Progenitor cell of endocrine pancreas (in vitro differentiated cells): ENCODE data around the gene CEACAM3. TPM values are rescaled to one million over a fixed set of nuclear protein-coding genes. Genes with fewer than 3 reads are reported as not detected.
A peak's percentile ranks its signal among the peaks of the same experiment; 100 is the strongest.
"Not testable (repeated sequence)": the region's sequence is repeated elsewhere in the genome, so short reads cannot be mapped to it uniquely, and the experiment has no call there.

Experiments
- DNase-seq: peaks from one replicate; pipeline ENCODE4 v3.0.0; 2021; ENCODE audit warnings: low spot score; ENCODE audit not compliant: unreplicated experiment
- H3K27ac Mint-ChIP-seq: 2 replicates; pipeline ENCODE4 v1.8.0; 2021; ENCODE audit warnings: mild to moderate bottlenecking, moderate library complexity, mixed read lengths
- H3K27me3 Mint-ChIP-seq: 2 replicates; pipeline ENCODE4 v1.8.0; 2021; ENCODE audit warnings: mixed read lengths
- H3K36me3 Mint-ChIP-seq: 2 replicates; pipeline ENCODE4 v1.8.0; 2022; ENCODE audit warnings: mixed read lengths; ENCODE audit not compliant: insufficient read depth
- H3K4me1 Mint-ChIP-seq: 2 replicates; pipeline ENCODE4 v1.8.0; 2021; ENCODE audit warnings: low read depth, mixed read lengths
- H3K4me3 Mint-ChIP-seq: 2 replicates; pipeline ENCODE4 v1.8.0; 2021; ENCODE audit warnings: low read depth, mild to moderate bottlenecking, moderate library complexity, mixed read lengths
- H3K9me3 Mint-ChIP-seq: 2 replicates; pipeline ENCODE4 v1.8.0; 2021; ENCODE audit warnings: low read depth, mixed read lengths
- CTCF ChIP-seq: fragments of 200-600 bp; sonication (generic); IDR thresholded peaks from one replicate; pipeline ENCODE4 v1.5.0; 2021; ENCODE audit warnings: antibody characterized with exemption, mild to moderate bottlenecking; ENCODE audit not compliant: unreplicated experiment
- long read RNA-seq: library from polyadenylated mRNA; unstranded; transcript quantifications from one replicate; pipeline ENCODE4 v2.0.0, GENCODE V29; 2020
- total RNA-seq: library from RNA; stranded (reverse); gene quantifications from 2 replicates; pipeline ENCODE4 v1.2.1, GENCODE V29; 2021

Gene CEACAM3
- total RNA-seq, result not detected in 2 replicates
- long read RNA-seq, result 0 reads

GRCh38 chr19:41796362-41796761 lies at the start of gene CEACAM3:
Gene CEACAM3, plus strand, starts transcription at chr19:41796587. Its CDS starts 91 bp downstream, at chr19:41796678.
- Mint-ChIP-seq H3K4me3 (no peak within 1 kb of the TSS), H3K36me3 (no peaks in the 10 kb centered on the region), H3K4me1 (no peaks in the 10 kb centered on the region), H3K27ac (peak within 1 kb of the TSS; percentile 15), H3K9me3 (peaks cover 10% of the 10 kb centered on the region), H3K27me3 (peaks cover 39% of the 10 kb centered on the region)
- no peak for DNase-seq
- TF ChIP-seq CTCF, result no peak

DNA sequence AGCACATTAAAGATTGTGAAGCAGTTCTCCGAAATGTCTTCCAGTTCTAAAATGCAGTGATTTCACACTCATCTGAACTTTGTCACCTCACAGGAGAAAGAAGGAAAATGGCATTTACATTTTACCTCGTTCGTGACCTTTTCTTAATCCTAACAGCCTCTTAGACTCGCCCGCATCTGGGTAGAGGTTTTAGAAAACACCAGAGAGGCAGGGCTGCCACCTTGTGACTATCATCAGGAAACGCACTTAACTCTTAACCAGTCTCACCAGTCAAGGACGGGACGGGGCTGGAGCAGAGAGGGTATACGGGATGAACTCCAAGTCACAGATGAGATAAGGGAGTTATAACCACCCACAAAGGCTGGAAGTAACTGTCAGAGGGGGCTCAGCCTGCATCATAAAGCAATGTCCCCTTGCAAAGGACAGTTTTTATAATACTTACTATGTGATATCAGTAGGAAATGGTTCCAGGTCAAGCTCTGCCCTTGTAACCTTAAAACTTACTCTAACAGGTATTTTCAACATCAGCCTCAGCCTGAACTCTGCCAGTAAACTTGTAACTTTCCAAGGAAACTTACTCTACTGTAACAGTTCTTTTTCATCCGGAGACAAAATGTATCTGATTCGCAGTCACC lies 49.7 kb upstream of the CEACAM3 start:
- no peak for DNase-seq
- H3K27ac Mint-ChIP-seq, result no peak overlapping the region
- H3K27me3 Mint-ChIP-seq, result peaks cover 10% of the 10 kb centered on the region
- H3K36me3 Mint-ChIP-seq, result no peaks in the 10 kb centered on the region
- H3K4me3 Mint-ChIP-seq, result no peak overlapping the region
- peaks cover 17% of the 10 kb centered on the region for H3K9me3 Mint-ChIP-seq
- peak; percentile 11 for TF ChIP-seq CTCF
- no peaks in the 10 kb centered on the region for H3K4me1 Mint-ChIP-seq

DNA sequence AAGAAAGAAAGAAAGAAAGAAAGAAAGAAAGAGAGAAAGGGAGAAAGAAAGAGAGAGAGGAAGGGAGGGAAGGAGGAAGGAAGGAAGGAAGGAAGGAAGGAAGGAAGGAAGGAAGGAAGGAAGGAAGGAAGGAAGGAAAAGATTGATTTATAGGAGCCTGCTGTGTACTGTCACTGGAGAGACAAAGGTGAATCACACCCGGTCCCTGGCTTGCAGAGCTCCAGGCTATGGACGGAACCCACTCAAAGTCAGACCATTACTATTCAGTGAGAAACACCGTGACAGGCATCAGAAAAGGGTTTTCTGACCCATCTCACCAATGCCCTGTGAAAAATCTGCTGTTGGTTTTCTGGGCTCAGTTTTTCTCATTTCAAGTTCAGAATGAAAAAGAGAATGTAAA lies 48.4 kb upstream of the CEACAM3 start:
- Mint-ChIP-seq H3K36me3 (no peaks in the 10 kb centered on the region), H3K9me3 (peaks cover 17% of the 10 kb centered on the region), H3K27me3 (peaks cover 15% of the 10 kb centered on the region), H3K4me3 (no peak overlapping the region), H3K27ac (no peak overlapping the region), H3K4me1 (no peaks in the 10 kb centered on the region)
- DNase-seq, result no peak
- no peak for TF ChIP-seq CTCF

- not testable (repeated sequence) for H3K4me3 Mint-ChIP-seq, H3K27ac Mint-ChIP-seq, H3K4me1 Mint-ChIP-seq, H3K36me3 Mint-ChIP-seq, DNase-seq
- Mint-ChIP-seq H3K27me3 (peaks cover 15% of the 10 kb centered on the region), H3K9me3 (peaks cover 17% of the 10 kb centered on the region)
These were observed 45.9 kb upstream of the CEACAM3 start for GRCh38 chr19:41750248-41751134.

DNA sequence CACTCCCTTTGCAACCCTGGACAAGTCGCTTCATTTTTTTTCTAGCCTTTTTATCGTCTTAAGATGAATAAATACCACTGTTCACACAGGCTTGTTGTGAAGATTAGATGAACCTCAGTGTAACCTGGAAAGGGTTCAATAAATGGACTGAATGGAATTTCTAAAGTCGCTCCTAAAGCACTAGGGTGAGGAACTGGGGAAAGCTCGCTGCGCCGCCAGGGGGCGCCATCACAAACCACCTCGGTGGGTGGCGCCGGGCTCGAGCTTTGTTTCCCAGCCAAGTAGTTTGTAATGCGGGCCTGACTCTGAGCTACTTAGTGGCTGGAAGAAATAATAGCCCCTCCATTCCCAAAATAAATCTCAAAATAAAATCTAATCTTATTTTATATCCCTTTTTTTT lies 43.2 kb upstream of the CEACAM3 start:
- no peak overlapping the region for H3K27ac Mint-ChIP-seq
- TF ChIP-seq CTCF, result peak; percentile 44
- peaks cover 2% of the 10 kb centered on the region for H3K4me1 Mint-ChIP-seq
- DNase-seq, result no peak
- peaks cover 6% of the 10 kb centered on the region for H3K27me3 Mint-ChIP-seq
- H3K36me3 Mint-ChIP-seq, result no peaks in the 10 kb centered on the region
- H3K9me3 Mint-ChIP-seq, result peaks cover 17% of the 10 kb centered on the region
- no peak overlapping the region for H3K4me3 Mint-ChIP-seq
